GM21576 (cell line): ENCODE data around the gene FIBCD1.

Experiments used
- ATAC-seq: cut with Tn5 transposase; IDR thresholded peaks from one replicate; pipeline ENCODE4 v1.9.1; 2021; ENCODE audit warnings: mild to moderate bottlenecking, moderate library complexity; ENCODE audit not compliant: unreplicated experiment

FIBCD1 gene

DNA sequence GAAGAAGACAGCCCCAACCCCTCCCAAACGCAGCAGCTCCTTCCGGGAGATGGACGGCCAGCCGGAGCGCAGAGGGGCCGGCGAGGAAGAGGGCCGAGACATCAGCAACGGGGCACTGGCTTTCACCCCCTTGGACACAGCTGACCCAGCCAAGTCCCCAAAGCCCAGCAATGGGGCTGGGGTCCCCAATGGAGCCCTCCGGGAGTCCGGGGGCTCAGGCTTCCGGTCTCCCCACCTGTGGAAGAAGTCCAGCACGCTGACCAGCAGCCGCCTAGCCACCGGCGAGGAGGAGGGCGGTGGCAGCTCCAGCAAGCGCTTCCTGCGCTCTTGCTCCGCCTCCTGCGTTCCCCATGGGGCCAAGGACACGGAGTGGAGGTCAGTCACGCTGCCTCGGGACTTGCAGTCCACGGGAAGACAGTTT is 54.9 kb downstream of the FIBCD1 start:
- no peak for ATAC-seq

DNA sequence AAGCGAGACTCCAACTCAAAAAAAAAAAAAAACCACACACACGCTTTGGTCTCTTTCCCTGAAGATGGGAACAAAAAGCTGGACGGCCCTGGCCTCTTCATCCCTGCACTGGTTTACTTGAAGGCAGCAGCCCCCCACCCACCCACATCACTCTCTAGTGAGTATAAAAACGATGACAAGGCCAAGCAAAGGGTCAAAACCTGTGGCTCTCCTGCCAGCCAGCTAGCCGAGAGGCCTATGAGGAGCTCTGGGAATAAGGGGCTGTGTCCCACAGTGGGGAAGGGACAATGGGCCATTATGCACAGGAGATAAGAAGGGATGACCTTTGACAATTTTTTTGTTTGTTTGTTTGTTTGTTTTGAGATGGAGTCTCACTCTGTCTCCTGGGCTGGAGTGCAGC is 55.6 kb downstream of the FIBCD1 start:
- ATAC-seq: no peak

DNA sequence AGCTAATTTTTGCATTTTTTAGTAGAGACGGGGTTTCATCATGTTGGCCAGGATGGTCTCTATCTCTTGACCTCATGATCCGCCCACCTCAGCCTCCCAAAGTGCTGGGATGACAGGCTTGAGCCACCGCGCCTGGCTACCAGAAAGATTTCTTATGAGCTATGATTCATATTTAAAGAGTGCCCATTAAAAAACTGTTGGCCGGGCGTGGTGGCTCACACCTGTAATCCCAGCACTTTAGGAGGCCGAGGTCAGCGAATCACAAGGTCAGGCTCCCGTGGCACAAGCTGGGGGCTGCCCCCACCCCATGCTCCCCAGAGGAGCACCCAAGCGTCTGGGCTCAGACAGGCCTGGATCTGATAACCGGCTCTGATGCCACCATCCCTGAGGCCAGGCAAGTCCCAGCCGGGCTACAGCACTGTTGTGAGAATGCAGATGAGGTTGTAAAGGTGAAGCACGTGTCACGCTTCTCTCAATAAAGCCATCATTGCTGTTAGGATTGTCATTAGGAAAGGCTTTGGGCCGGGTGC is 56.3 kb downstream of the FIBCD1 start:
- no peak for ATAC-seq

DNA sequence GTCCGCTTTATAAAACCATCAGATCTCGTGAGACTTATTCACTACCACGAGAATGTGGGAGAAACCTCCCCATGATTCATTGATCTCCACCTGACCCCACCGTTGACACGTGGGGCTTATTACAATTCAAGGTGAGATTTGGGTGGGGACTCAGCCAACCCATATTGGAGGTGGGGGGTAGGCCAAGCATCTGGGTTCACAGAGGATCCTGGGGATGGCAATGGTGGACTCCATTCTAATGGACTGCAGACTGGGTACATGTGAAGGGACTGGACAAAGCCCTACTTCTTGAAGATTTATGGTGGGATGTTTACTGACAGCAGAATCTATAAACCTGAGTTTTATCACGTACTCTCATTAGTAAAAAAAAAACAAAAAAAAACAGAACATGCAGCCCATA is 57.5 kb downstream of the FIBCD1 start:
- ATAC-seq: no peak

DNA sequence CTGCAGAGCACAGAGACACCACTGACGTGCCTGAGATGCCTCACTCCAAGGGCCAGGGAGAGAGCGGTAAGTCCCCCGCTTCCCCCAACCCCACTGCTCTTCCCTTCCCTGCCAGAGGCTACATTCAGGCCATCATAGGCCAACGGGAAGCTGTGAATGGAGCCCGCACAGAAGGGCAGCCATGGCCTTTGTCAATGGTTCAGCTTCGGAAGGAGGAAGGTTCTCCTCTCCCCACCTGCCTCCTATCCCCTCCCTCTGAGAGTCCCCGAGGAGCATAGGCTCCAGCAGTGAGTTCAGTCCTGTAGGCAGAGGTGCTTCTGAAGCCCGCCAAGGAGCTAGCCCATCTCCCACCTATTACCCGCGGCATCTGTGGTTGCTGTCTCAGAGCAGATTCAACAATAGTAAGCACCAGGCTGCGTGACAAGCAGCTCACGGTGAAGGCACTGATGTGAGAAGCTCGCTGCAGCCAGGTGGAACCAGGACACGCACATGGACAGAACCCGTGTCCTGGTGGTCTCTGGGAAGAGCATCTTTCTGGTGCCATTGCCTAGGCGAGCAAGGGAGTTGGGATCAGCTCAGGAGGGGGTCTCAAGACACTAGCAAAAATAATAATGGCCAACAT is 58.3 kb downstream of the FIBCD1 start:
- ATAC-seq: no peak

DNA sequence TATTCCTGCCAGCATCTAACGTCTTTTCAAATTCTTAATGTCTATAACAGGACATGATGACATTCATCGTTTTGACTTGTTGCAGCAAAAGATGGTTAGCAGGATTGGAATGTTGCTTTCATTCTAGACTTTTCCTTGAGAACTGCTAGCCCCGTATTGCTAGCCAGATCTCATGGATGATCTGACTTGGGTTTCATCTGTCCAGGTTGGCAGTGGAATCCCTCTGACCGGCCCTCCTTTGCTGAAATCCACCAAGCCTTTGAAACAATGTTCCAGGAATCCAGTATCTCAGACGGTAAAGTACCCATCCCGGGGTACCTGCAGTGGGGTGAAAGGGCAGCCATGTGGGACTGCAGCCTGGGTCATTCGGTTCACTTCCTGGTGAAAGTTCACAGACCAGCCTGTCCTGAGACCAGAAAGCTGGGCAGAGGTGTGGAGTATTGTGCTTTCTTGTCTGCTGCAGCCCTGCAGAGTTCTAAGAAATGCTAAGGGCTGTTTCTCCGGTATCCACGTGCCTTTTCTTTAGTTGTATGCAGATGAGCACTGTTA is 59.1 kb downstream of the FIBCD1 start:
- no peak for ATAC-seq

DNA sequence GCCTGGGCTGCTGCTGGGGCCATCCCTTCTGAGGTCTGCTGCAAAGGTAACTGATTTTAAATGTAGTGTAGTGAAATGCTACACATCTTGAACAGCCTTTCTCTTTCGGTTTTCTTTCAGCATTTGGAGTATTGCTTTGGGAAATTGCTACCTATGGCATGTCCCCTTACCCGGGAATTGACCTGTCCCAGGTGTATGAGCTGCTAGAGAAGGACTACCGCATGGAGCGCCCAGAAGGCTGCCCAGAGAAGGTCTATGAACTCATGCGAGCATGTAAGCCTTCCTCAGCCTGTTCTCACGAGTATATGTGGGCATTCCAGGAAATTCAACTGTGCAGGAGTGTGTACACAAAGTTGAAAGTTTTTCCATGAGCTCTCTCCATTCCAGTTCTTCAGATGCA is 60.8 kb downstream of the FIBCD1 start:
- ATAC-seq: no peak

DNA sequence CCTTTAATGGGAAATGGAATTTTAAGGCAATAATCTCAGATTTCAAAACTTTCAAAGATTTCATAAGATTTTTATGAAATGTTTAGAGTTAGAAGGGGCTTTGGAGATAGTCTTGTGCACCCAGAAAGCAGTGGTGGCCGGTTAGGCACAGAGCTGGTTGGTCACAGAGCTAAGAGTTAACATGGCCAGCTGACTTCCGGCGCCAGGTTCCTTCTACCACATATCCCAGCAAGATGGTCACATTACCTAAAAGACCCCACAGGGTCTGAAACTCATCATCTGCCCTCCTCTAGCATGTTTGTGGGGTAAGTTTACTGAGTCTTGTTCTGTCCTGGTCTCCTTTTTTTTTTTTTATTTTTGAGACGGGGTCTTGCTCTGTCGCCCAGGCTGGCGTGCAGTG is 61.7 kb downstream of the FIBCD1 start:
- no peak for ATAC-seq

DNA sequence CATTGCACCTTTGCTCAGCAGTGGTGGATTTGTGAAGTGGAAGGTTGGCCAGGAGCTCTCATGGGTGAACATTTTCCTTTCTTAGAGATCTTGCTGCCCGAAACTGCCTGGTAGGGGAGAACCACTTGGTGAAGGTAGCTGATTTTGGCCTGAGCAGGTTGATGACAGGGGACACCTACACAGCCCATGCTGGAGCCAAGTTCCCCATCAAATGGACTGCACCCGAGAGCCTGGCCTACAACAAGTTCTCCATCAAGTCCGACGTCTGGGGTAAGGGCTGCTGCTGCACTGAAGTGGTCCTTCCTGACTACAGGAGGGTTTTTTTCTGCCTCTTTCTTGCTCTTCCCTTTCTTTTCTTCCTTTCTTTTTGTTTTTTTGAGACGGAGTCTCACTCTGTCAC is 64.3 kb downstream of the FIBCD1 start:
- no peak for ATAC-seq

DNA sequence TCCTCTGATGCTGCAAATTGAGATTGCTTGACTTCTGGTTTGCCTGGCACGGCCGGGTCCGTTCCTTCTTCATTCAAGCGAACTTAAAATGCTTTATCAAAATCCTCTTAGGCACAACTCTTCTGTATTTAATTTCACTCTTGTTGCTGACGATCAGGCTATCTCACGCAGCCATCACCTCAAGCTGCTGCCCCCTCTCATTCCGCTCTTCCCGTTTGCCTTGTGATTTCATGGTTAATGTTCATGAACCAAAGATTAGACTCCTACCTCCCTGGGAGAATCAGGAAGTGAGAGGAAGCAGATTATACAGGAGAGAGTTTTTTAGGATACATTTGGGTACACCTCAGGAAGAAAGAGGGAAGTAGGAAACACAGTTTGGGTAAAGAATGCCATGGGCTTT is 65.1 kb downstream of the FIBCD1 start:
- no peak for ATAC-seq

DNA sequence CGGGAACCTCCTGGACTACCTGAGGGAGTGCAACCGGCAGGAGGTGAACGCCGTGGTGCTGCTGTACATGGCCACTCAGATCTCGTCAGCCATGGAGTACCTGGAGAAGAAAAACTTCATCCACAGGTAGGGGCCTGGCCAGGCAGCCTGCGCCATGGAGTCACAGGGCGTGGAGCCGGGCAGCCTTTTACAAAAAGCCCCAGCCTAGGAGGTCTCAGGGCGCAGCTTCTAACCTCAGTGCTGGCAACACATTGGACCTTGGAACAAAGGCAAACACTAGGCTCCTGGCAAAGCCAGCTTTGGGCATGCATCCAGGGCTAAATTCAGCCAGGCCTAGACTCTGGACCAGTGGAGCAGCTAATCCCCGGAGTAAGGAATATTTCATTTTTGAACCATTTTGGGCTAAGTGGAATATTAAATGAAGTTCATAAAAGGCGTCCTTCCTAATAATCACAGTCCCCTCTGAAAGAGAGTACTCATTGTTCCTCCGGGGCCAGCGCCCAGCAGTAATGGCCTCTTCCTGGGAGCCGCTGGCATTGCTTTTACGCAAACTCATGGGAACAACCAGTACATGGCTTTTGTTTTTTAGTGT is 66.0 kb downstream of the FIBCD1 start:
- ATAC-seq: no peak

DNA sequence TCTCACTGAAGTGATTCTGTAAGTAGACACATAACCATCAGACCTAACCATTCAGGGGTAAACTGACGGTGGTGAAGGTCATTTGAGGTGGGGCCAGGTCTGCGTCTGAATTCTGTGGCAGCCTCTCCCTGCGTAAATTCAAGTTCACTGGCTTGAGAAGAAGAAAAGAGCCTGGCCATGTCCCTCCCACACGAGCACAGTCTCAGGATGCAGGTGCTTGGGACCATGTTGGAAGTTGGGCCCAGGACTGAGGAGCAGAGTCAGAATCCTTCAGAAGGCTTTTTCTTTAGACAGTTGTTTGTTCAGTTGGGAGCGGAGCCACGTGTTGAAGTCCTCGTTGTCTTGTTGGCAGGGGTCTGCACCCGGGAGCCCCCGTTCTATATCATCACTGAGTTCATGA is 66.5 kb downstream of the FIBCD1 start:
- ATAC-seq: no peak

DNA sequence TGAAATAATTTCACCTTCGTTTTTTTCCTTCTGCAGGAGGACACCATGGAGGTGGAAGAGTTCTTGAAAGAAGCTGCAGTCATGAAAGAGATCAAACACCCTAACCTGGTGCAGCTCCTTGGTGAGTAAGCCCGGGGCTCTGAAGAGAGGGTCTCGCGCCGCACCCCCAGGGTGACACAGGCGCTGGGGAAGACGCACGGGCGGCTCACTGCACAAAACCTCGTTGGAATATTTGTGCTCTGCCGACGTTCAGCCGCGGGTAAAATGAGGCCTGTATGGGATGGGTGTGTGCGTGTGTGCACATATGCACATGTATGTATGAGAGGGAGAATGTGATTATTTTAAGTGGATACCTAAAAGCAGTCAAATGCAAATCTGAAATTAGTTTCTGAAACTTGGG is 67.0 kb downstream of the FIBCD1 start:
- no peak for ATAC-seq

DNA sequence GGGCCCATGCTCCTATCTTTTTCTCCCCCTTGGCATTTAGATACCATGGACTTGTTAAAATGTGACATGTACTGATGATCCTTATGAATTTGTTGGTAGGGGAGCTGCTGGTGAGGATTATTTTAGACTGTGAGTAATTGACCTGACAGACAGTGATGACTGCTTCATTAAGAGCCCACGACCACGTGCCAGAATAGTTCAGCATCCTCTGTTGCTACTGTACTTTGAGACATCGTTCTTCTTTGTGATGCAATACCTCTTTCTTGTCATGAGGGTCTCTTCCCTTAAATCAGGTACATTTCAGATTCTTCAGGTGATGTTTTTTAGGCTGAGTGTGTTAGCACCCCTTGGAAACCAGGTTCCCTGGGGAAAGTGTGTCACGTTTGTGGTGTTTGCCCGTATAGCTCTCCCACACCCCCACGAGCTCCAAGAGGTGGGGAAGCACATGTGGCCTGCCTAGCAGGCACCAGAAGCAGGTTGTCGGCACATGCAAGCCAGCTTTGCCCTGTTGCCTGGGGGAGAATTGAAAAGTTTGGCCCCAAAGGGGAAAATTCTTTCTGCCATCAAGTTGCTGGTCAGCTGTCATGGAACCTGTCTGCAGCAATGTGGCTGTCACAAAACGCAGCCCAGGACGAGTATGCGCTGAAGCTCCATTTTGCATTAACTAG is 67.5 kb downstream of the FIBCD1 start:
- no peak for ATAC-seq

DNA sequence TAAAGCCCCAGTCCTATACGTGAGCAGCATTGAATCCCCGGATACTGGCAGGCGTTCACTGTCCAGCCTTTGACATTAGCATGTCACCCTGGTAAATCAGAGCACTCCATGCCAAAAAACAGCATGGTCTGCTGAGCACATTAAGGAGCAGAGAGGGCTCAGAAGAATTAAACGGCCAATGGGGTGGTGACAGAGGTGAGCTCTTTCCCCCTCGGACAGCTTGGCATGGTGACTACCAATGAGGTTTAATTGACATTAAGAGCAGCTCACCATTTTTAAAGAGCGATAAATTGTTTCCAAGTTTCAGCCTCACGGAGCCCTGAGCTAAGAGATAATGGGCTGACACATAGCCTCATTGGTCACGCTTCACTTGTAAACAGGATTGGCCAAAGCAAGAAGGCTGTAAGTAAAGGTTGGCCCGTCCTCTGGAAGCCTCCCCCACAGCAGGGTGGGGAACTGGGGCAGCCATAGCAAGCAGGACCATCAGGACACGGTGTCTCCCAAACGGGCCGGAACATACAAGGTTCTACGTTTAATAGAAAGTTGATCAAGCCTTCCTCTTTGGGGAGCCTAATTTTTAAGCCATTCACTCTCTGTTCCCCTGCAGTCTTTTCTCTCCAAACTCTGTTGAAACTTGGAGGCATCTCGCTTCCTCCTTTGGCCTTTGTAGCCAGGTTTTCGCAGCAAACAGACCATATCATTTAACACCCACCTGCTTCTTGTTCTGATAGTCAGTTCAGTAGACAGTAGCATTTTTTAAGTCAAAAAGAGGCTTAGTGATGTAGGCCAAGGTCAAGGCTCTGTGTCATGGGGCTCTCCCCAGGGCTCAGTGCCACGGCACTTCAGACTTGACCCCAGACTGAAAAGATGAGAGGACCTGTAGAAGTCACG is 68.3 kb downstream of the FIBCD1 start:
- no peak for ATAC-seq

DNA sequence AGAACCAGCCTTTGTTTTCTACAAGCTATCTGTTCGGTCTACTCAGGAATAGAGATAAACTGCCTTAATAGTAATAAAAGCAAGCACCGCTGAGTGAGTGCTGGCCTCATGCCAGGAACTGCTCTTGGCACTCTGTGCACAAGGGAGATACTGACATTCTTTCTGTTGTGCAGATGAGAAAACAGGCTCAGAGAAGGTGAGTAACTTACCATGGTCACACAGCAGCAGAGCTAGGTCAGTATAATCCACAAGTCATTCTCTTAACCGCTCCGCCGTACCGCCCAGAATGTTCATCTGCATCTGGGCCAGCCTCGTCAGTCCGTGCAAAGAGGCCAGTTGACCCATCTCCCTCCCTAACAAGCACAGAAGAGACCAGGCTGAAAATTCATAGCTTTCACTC is 69.8 kb downstream of the FIBCD1 start:
- no peak for ATAC-seq

DNA sequence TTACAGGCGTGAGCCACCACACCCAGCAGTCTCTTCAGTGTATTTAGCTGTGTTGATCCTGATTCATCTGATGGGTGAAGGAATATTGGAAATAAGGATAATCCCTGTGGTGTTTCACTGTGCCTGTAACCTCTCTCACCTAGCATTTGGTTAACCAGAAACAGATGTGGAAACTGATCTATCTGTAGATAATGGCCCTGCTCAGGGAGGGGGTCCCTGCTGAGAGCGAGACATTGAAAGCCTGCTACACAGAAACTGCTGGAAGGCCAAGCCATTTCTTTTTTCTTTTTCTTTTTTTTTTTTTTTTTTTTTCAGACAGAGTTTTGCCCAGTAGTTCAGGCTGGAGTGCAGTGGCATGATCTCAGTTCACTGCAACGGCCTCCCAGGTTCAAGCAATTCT is 70.8 kb downstream of the FIBCD1 start:
- ATAC-seq: no peak

DNA sequence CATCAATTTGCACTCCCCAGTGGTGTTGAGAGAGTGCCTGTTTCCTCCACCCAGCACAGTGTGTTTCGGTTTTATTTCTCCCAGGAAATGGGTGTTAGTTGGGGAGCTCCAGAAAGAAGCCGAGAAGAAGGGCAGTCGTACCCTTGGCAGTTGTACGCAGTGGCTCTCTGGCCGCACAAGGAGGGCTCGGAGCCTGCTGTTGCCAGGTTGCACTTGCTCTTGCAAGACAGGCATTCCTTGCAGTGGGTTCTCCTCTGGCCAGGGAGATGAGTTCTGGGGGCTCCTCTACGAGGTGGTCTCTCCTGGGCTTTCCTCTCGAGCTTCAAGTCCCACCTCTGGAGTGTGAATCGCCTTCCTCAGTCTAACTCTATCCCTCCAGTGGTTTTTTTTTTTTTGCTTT is 71.5 kb downstream of the FIBCD1 start:
- no peak for ATAC-seq

DNA sequence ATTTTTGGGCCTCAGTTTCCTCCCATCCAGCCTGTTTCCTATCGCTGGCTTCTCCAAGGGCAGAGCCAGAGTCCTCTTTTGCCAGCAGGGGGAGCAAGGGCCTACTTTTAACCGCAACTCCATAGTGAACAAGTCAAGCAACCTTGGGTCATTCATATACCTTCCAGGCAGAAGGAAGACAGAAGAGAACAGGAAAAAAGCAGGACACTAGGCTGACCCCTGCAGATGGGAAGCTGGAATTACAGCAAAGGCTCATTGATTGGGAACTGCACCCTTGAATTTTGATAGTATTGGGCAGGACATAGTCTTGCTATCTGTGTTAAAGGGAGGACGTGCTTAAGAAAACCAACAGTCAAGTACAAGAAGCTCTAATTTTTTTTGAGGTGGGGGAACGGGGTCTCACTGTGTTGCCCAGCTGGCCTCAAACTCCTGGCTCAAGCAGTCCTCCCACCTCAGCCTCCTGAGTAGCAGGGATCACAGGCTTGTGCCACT is 72.5 kb downstream of the FIBCD1 start:
- no peak for ATAC-seq

DNA sequence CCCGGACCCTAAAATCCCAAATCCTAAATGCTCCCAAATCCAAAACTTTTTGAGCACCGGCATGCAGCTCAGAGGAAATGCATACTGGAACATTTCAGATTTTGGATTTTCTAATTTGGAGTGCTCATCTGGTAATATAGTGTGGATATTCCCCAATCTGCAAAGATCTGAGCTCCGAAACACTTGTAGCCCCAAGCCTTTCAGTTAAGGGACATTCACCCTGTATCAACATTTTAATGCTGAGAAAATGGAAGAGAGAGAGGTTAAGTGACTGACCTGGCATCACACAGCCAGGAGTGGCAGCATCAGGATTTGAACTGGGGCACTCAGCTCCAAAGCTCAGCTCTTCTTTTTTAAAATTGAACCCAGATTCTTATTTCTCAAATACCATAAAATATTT is 73.1 kb downstream of the FIBCD1 start:
- no peak for ATAC-seq

DNA sequence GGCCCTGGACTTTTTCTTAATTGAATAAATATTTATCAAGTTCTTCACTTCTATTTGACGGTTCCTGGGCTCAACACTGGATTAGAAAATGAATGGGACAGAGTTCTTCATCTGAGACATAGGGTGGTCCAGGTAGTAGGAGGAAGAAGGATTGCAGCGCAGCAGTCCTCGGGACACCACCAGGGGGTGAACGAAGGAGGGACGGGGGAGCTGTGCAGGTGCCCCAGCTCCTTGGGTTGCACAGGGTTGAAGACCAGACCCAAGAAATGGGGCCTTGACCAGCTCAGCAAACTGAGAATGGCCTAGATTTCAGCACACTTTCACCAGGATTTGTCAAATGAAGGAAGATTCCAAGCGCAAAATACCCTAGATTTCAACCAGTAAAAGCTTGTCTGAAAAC is 74.5 kb downstream of the FIBCD1 start:
- no peak for ATAC-seq
